Activated CD8-positive, alpha-beta memory T cell treated with anti-CD3 and anti-CD28 coated beads for 4 hours (primary cell): ENCODE data around the gene MYOM1.

Experiments
- DNase-seq, 2 donors: peaks; one replicate each; pipeline ENCODE4 v3.0.0-alpha.2; 2020; ENCODE audit warnings: low read depth in 2 of 2

The MYOM1 gene

DNA sequence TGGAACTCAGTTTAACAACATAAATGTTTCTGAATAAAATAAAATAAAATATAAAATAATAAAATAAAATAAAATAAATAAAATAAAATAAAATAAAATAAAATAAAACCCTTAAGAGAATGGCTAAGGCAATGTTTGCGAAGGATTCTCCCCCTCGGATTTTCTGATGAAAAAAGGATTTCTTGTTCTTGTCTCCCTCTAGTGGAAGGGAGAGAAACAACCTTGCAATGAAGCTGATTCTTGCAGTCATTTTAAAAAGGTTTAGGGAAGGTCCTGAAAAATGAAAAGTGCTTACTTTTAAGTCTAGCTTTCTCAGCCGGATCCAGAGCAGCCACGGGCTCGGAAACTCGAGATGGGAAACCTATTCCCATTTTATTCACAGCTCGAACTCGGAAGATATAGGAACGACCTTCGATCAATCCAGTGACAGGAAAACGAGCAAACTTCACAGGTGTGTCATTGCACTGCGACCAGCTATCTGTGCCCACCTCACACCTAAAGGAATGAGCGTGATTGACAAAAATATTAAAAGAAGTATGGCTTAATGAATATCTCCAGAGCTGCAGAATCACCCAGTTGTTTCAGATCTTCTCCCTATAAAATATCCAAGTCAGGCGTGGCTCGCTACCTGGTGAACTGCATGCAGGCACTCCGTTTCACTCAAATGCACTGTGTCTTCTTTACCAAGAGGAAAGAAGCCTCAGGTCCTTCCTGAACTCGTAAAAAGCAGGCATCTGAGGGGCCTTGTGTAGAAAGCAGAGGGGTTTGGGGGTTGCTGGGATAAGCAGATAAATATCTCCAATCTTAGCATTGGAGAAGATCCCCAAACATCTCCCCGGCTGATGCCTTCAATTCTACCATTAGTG, 68.1 kb downstream of the MYOM1 start:
- DNase-seq = no peak

DNA sequence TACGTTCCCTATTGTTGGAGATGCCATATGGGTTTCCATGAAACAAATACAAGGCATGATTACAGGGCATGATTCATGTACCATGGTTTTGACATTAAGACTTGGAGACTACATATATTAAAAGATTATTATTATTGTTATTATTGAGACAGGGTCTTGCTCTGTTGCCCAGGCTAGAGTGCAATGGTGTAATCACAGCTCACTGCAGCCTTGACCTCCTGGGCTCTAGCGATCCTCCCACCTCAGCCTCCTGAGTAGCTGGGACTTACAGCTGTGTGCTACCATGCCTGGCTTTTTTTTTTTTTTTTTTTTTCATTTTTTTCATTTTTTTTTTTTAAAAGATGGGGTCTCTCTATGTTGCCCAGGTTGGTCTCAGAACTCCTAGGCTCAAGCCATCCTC, 69.1 kb downstream of the MYOM1 start:
- DNase-seq = no peak

DNA sequence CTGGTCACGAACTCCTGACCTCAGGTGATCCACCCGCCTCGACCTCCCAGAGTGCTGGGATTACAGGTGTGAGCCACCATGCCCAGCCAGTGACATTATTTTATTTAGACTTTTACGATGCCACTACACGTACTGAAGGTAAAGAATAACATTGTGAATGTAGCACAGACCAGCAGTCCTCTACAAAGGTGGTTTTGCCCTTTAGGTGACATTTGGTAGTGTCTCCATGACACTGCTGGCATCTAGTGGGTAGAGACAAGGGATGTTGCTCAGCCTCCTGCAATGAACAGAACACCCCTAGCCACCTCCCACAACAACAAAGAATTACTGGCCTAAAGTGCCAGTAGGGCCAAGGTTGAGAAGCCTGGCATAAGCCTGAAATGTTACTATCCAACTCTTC, 69.5 kb downstream of the MYOM1 start:
- DNase-seq = no peak

DNA sequence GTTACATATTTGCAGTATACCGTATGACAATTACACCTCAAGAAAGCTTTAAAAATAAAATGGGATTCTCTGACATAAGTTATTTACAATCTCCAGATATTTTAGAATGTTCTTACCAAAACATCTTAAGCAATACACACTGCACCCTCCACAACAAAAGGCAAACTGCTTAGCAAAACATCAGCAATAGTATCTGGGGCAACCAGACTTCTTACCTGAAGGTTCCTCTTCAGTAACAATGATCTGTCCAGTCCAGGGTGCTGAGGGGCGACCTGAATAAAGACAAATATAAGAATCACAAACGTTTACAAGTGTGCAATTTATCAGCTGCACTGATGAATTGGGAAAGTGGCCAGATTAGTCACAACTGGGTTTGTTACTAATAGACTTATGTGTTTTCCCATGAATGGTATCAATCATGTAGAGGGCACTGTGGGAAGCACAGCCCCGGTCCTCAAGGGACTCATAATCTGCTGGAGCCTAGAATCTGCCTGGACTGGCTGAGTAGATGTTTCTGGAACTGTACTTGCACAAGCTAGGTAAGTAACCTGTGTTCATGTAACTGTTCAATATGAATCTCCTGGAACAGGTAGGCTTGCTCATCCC, 70.7 kb downstream of the MYOM1 start:
- DNase-seq = no peak

- no peak for DNase-seq
Measured at GRCh38 chr18:3147935-3148554, 71.7 kb downstream of the MYOM1 start.

DNA sequence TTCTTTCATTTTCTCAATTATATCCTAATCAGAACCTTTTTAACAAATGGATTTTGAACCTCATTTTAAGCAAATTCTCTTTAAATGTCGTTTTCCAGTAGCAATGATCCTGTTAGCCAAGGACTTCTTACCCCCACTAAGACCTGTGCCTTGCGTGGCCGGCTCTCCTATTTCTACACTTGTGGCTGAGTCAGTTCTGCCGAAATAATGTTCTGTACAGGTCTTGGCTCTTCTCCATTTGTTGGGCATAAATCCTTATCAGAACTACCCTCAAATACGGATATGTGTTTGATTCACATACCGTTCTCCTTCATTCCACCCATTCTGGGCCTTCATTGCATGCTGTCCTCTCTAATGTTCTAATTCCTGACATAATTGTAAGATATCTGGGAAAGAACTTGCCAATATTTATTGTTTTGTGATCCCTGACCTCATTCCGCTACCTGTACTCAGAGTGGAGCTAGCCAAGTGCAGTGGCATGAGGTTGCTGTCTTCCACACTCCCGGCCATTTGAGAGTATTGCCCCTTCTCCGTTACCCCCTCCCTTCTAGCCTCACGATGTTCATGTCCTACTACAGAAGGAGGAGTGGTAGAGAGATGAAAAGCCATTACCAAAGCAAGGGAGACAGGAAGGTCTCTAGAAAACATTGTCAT, 78.7 kb downstream of the MYOM1 start:
- DNase-seq = no peak

GRCh38 chr18:3140342-3140741, 79.4 kb downstream of the MYOM1 start:
- DNase-seq = no peak

DNA sequence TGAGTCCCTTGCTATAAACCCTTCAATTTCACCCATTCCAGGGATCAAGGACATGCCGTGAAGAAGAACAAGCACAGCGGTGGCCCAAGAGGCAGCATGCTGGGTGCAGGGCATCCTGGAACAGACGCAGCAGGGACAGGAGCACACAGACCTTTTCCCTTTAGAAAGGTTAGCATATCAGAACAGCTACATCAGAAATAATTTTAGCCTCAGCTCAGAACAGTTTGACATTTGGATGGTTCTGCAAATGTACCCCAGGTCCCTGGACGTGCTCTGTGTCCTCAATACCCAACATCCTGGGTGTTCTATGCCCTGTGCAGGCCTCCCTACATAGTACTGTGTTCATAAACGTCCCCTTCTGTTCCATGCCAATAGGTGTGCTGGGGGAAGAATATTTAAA, 80.4 kb downstream of the MYOM1 start:
- DNase-seq = no peak

- DNase-seq = no peak
Measured at GRCh38 chr18:3138274-3138975, 81.3 kb downstream of the MYOM1 start.

DNA sequence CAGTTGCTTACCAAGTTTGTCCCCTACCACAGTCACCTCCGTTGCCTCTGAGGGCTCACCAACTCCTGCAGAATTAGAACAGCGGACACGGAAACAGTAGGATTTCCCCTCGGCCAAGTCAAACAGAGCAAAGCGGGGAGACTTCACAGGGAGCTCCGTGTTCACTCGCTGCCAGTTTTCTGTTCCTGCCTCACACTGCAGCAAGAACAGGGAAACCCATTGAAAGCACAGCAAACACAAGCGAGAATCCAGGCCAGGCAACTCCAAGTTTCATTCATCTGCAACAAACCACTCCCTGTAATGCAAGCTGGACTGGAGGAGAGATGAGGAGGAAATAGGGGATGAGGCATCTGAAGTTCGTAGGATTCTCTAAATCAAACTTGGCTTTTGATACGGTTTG, 84.2 kb downstream of the MYOM1 start:
- no peak for DNase-seq

GRCh38 chr18:3132700-3133099, 87.1 kb downstream of the MYOM1 start:
- DNase-seq = no peak

GRCh38 chr18:3130344-3130743, 89.4 kb downstream of the MYOM1 start:
- DNase-seq = no peak

DNA sequence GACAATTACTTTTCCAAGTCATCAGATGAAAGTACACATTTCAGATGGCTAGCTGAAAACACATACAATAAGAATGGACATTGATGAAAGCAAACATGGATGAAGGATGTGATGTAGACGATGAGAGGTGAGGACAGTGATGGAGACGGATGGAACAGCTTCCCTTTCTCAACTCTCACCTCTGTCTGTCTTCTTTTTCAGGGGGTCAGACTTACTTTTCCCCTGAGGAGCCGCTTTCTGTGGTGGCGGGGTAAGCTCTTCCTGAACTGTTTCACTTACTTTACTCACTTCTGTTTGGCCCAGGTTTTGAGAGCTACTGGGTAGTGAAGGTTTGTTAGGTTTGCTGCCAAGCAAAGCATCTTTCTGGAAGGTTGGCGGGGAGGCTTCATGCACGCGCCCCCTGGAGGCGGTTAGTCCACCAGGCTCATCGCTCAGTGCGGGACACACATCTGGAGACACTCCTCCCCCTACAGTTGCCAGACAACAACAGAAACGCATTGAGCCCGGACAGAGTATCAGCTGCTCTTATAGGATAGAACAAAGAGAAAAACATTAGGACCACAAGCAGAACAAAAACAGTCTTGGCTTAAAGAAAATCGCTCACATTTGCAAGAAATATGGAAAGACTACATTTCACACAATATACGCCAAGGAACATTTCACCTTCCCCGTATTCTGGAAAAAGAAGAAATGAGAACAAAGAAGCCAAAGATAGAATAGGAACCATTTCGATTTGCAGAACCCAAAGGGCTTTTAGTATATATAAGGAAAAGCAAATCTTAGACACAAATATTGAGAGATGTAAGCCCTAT, 90.5 kb downstream of the MYOM1 start:
- peak; percentile 54 for DNase-seq

DNA sequence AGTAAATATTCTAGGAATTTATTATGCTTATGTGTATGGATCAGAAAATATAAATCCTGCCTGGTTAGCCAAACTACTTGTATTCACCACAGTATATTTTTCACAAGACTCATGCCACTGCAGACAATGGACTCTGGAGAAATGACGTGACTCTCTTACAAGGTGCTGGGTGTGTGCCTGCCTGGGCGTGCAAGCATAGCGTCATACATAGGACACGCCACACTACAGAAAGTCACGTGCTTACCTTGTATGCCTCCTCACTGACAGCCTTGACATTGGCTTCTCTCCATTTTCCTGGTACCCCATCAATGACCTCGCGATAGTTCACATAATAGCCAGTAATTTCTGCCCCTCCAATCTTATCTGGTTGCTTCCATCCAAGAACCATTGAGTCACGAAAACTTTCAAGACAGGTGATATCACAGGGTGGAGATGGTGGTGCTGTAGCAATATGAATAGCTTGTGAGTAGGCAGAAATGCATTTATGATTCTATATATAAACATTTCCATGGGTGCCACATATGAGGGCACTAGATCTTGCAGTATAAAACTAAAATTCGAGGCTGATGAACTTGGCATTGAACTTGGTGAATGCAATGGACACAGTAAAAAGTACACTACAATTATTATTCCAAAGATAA, 93.2 kb downstream of the MYOM1 start:
- DNase-seq = no peak

GRCh38 chr18:3124822-3125221, 94.9 kb downstream of the MYOM1 start:
- DNase-seq = no peak

DNA sequence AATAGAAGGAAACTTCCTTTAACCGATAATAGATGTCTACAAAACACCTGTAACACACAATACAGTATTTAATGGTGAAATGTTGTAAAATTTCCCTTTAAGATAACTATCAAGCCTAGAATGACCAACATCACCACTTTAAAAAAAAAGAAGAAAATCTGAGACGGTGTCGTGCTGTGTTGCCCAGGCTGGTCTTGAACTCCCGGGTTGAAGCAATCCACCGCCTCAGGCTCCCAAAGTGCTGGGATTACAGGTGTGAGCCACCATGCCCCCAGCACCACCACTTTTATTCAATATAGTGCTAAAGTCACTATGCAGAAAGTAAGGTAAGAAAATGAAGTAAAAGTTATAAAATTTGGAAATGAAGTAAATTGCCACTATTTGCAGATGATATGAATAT, 96.9 kb downstream of the MYOM1 start:
- DNase-seq = no peak

GRCh38 chr18:3121259-3121658, 98.5 kb downstream of the MYOM1 start:
- no peak for DNase-seq

- DNase-seq = no peak
Measured at GRCh38 chr18:3120356-3120755, 99.4 kb downstream of the MYOM1 start.

DNA sequence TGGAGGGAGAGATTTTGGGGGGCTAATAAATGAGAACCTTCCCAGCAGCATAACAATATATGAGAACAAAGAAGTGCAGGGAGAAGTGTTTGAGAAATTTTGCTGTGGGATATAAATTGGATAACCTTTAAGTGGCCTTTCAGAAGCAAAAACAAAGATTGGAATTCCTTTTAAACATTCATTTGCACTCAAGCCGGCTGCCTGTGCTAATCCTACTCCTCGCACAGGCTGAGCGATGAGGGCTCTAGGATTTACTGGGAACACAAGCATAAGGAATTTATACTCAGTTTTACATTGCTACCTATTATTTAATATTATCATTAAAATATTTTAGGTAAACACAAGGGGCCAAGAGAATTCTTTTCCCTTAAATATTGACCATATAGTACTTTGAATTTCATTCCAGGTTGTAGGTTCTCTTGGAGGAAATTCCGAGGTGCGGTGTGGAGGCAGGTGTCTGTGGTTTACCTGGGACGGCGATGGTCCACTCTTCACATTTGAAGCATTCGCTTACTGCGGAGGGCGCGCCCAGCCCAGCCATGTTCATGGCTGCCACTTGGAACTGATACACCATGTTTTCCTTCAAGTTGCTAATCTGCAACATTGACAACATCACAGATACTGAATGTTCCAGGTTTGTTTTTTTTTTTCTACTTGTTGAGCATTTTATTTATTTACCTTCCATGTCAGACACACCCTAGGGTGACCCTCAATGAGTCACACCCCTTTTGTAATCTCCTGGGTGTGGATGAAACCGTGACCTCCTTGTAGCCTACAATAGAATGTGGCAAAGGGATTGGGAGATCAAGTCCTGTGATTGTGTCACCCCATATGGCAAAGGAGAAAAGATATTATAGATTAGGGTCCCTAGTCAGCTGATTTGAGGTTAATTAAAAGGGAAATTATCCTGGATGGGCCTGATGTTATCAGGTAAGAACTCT, 100.1 kb downstream of the MYOM1 start:
- no peak for DNase-seq
